KMS-11 (cell line): Measurements from ENCODE around the gene HSD17B12.

Source experiments
- H2AFZ ChIP-seq: fragments of 200-600 bp; sonication (generic); 2 replicates; pipeline ENCODE4 v1.6.1; 2016; ENCODE audit warnings: antibody characterized with exemption, mixed run types, low read depth
- H3K27ac ChIP-seq: fragments of 200-600 bp; sonication (generic); 2 replicates; pipeline ENCODE4 v1.6.1; 2016; ENCODE audit warnings: mild to moderate bottlenecking, mixed run types
- H3K27me3 ChIP-seq: fragments of 200-600 bp; sonication (generic); 2 replicates; pipeline ENCODE4 v1.6.1; 2017; ENCODE audit warnings: mild to moderate bottlenecking, low read depth, mixed run types, moderate library complexity; ENCODE audit not compliant: insufficient read depth
- H3K36me3 ChIP-seq: fragments of 200-600 bp; sonication (generic); 2 replicates; pipeline ENCODE4 v1.6.1; 2017; ENCODE audit warnings: mild to moderate bottlenecking, mixed run types; ENCODE audit not compliant: insufficient read depth
- H3K4me1 ChIP-seq: fragments of 200-600 bp; sonication (generic); 2 replicates; pipeline ENCODE4 v1.6.1; 2016; ENCODE audit warnings: mild to moderate bottlenecking, low read depth, mixed run types; ENCODE audit not compliant: poor library complexity, severe bottlenecking
- H3K4me2 ChIP-seq: fragments of 200-600 bp; sonication (generic); 2 replicates; pipeline ENCODE4 v1.7.0; 2016; ENCODE audit warnings: mild to moderate bottlenecking, mixed run types
- H3K4me3 ChIP-seq: fragments of 200-600 bp; sonication (generic); IDR thresholded peaks from 2 replicates; pipeline ENCODE4 v1.6.1; 2017; ENCODE audit warnings: low read depth, low read length, mixed read lengths; ENCODE audit not compliant: insufficient read depth
- H3K79me2 ChIP-seq: fragments of 200-600 bp; sonication (generic); 2 replicates; pipeline ENCODE4 v1.6.1; 2016; ENCODE audit warnings: low read depth, mixed run types; ENCODE audit not compliant: insufficient read depth
- H3K9ac ChIP-seq: fragments of 200-600 bp; sonication (generic); 2 replicates; pipeline ENCODE4 v1.6.1; 2016; ENCODE audit warnings: mild to moderate bottlenecking, mixed run types
- H4K20me1 ChIP-seq: fragments of 200-600 bp; sonication (generic); 2 replicates; pipeline ENCODE4 v1.6.1; 2016; ENCODE audit warnings: mild to moderate bottlenecking, mixed run types; ENCODE audit not compliant: insufficient read depth
- TF ChIP-seq, protein P1 (sequence below): fragments of 200-600 bp; sonication (generic); conservative IDR thresholded peaks from 2 replicates; pipeline ENCODE4 v1.6.1; 2017; ENCODE audit warnings: low read depth, mild to moderate bottlenecking, antibody characterized with exemption, low read length, moderate library complexity, mixed read lengths

HSD17B12 gene

DNA sequence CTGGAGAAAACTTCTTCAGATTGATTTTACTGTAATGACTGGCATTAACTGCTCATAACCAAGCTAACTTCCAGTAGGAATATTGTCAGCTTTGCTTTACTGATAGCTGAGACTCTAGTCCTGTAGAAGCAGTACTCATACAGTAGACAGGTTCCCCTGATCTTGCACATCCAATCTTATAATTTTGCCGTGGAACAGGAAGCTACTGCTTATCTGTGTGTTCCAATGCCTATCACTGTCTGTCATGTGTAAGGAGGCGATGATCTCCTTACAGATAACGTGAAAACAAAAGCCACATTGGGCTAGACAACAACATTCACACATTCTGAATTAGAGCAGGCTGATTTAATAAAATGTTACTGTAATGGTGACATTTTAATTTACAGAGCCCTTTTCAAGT, 13.2 kb downstream of the HSD17B12 start:
- Histone ChIP-seq H3K36me3 (no peaks in the 10 kb centered on the region), H3K9ac (no peak overlapping the region), H2AFZ (no peak overlapping the region), H3K4me3 (no peak overlapping the region), H3K27ac (no peak overlapping the region), H3K4me1 (peaks cover 5% of the 10 kb centered on the region), H3K4me2 (no peak overlapping the region), H3K79me2 (peaks cover 23% of the 10 kb centered on the region; the same call in 1 of the 2 replicates), H4K20me1 (no peaks in the 10 kb centered on the region), H3K27me3 (no peaks in the 10 kb centered on the region)
- TF ChIP-seq, protein P1, sequence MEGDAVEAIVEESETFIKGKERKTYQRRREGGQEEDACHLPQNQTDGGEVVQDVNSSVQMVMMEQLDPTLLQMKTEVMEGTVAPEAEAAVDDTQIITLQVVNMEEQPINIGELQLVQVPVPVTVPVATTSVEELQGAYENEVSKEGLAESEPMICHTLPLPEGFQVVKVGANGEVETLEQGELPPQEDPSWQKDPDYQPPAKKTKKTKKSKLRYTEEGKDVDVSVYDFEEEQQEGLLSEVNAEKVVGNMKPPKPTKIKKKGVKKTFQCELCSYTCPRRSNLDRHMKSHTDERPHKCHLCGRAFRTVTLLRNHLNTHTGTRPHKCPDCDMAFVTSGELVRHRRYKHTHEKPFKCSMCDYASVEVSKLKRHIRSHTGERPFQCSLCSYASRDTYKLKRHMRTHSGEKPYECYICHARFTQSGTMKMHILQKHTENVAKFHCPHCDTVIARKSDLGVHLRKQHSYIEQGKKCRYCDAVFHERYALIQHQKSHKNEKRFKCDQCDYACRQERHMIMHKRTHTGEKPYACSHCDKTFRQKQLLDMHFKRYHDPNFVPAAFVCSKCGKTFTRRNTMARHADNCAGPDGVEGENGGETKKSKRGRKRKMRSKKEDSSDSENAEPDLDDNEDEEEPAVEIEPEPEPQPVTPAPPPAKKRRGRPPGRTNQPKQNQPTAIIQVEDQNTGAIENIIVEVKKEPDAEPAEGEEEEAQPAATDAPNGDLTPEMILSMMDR, result no peak

DNA sequence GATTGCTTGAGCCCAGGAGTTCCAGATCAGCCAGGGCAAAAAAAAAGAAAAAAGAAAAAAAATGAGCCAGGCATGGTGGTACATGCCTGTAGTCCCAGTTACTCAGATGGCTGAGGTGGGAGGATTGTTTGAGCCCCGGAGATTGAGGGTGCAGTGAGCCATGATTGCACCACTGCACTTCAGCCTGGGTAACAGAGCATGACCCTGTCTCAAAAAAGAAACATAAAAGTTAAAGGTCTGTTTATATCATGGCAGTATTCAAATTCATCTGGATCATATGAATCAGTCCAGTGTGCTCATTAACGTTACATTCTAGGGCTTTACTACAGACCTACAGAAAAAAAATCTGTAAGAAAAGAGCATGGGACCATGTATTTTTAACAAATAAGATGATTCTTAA, 13.9 kb downstream of the HSD17B12 start:
- Histone ChIP-seq H3K79me2 (peaks cover 24% of the 10 kb centered on the region; the same call in 1 of the 2 replicates), H3K27me3 (no peaks in the 10 kb centered on the region), H4K20me1 (no peaks in the 10 kb centered on the region), H3K36me3 (no peaks in the 10 kb centered on the region), H3K4me3 (no peak overlapping the region), H3K4me2 (no peak overlapping the region), H3K9ac (no peak overlapping the region), H3K27ac (no peak overlapping the region), H2AFZ (no peak overlapping the region), H3K4me1 (peaks cover 12% of the 10 kb centered on the region)
- TF ChIP-seq, protein P1, result no peak

DNA sequence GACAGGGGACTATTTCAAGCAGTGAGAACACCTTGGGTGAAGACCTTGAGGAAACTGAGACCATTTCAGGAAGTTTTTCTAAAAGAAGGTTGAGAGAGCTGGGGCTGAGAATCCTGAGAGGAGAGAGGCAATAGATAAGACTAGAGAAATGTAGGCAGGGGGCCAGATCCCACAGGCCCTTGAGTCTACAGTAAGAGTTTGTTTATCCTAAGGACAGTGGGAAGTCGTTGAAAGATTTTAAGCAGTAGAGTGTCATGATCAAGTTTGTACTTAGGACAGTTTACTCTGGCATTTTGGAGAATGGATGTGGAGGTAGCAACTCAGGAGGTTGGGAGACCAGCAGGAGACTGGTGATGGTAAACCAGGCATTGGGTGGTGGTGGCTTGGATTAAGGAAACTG, 17.1 kb downstream of the HSD17B12 start:
- Histone ChIP-seq H3K79me2 (peaks cover 30% of the 10 kb centered on the region; the same call in 1 of the 2 replicates), H3K9ac (no peak overlapping the region), H3K4me3 (no peak overlapping the region), H3K4me1 (peaks cover 16% of the 10 kb centered on the region), H3K27me3 (no peaks in the 10 kb centered on the region), H3K27ac (no peak overlapping the region), H4K20me1 (no peaks in the 10 kb centered on the region), H2AFZ (no peak overlapping the region), H3K36me3 (no peaks in the 10 kb centered on the region; the same call in 1 of the 2 replicates), H3K4me2 (no peak overlapping the region)
- TF ChIP-seq, protein P1, result no peak

DNA sequence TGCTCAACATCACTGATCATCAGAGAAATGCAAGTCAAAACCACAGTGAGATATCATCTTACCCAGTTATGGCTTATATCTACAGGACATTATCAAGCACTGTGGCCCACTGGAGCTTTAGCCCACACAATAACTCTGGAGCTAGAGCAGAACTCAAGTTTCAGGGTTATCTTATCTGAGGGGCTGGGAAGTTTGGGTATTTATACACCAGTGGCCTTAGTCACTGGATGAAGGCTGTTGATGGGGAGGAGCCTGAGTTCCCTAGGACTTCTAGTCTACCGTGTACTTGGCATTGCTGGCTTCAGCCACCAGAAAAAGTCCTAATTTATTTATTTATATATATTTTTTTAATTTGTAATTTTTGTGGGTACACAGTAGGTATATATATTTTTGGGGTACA, 19.3 kb downstream of the HSD17B12 start:
- H4K20me1 ChIP-seq, result no peaks in the 10 kb centered on the region
- TF ChIP-seq, protein P1, result no peak
- H3K36me3 ChIP-seq, result no peaks in the 10 kb centered on the region; the same call in 1 of the 2 replicates
- no peak overlapping the region for H3K27ac ChIP-seq
- no peak overlapping the region for H3K4me3 ChIP-seq
- no peak overlapping the region for H3K9ac ChIP-seq
- no peak overlapping the region for H2AFZ ChIP-seq
- no peak overlapping the region for H3K4me2 ChIP-seq
- H3K79me2 ChIP-seq, result peaks cover 45% of the 10 kb centered on the region; the same call in 1 of the 2 replicates
- H3K27me3 ChIP-seq, result no peaks in the 10 kb centered on the region
- peaks cover 16% of the 10 kb centered on the region for H3K4me1 ChIP-seq
